KMS-11 (cell line): Measurements from ENCODE around the gene MCM8.

Source experiments
- H2AFZ ChIP-seq: fragments of 200-600 bp; sonication (generic); 2 replicates; pipeline ENCODE4 v1.6.1; 2016; ENCODE audit warnings: antibody characterized with exemption, mixed run types, low read depth
- H3K27ac ChIP-seq: fragments of 200-600 bp; sonication (generic); 2 replicates; pipeline ENCODE4 v1.6.1; 2016; ENCODE audit warnings: mild to moderate bottlenecking, mixed run types
- H3K27me3 ChIP-seq: fragments of 200-600 bp; sonication (generic); 2 replicates; pipeline ENCODE4 v1.6.1; 2017; ENCODE audit warnings: mild to moderate bottlenecking, low read depth, mixed run types, moderate library complexity; ENCODE audit not compliant: insufficient read depth
- H3K36me3 ChIP-seq: fragments of 200-600 bp; sonication (generic); 2 replicates; pipeline ENCODE4 v1.6.1; 2017; ENCODE audit warnings: mild to moderate bottlenecking, mixed run types; ENCODE audit not compliant: insufficient read depth
- H3K4me1 ChIP-seq: fragments of 200-600 bp; sonication (generic); 2 replicates; pipeline ENCODE4 v1.6.1; 2016; ENCODE audit warnings: mild to moderate bottlenecking, low read depth, mixed run types; ENCODE audit not compliant: poor library complexity, severe bottlenecking
- H3K4me2 ChIP-seq: fragments of 200-600 bp; sonication (generic); 2 replicates; pipeline ENCODE4 v1.7.0; 2016; ENCODE audit warnings: mild to moderate bottlenecking, mixed run types
- H3K4me3 ChIP-seq: fragments of 200-600 bp; sonication (generic); IDR thresholded peaks from 2 replicates; pipeline ENCODE4 v1.6.1; 2017; ENCODE audit warnings: low read depth, low read length, mixed read lengths; ENCODE audit not compliant: insufficient read depth
- H3K79me2 ChIP-seq: fragments of 200-600 bp; sonication (generic); 2 replicates; pipeline ENCODE4 v1.6.1; 2016; ENCODE audit warnings: low read depth, mixed run types; ENCODE audit not compliant: insufficient read depth
- H3K9ac ChIP-seq: fragments of 200-600 bp; sonication (generic); 2 replicates; pipeline ENCODE4 v1.6.1; 2016; ENCODE audit warnings: mild to moderate bottlenecking, mixed run types
- H4K20me1 ChIP-seq: fragments of 200-600 bp; sonication (generic); 2 replicates; pipeline ENCODE4 v1.6.1; 2016; ENCODE audit warnings: mild to moderate bottlenecking, mixed run types; ENCODE audit not compliant: insufficient read depth
- CTCF ChIP-seq: fragments of 200-600 bp; sonication (generic); conservative IDR thresholded peaks from 2 replicates; pipeline ENCODE4 v1.6.1; 2017; ENCODE audit warnings: low read depth, mild to moderate bottlenecking, antibody characterized with exemption, low read length, moderate library complexity, mixed read lengths

The MCM8 gene

GRCh38 chr20:5935384-5935783 is 15.1 kb upstream of the MCM8 start:
- Histone ChIP-seq H3K27me3 (no peaks in the 10 kb centered on the region), H2AFZ (no peak overlapping the region), H3K9ac (no peak overlapping the region), H4K20me1 (no peaks in the 10 kb centered on the region), H3K36me3 (no peaks in the 10 kb centered on the region), H3K27ac (no peak overlapping the region), H3K4me3 (no peak overlapping the region), H3K4me2 (no peak overlapping the region), H3K4me1 (no peaks in the 10 kb centered on the region), H3K79me2 (no peaks in the 10 kb centered on the region)
- TF ChIP-seq CTCF: no peak

GRCh38 chr20:5936238-5936637 is 14.2 kb upstream of the MCM8 start:
- no peak overlapping the region for H3K4me3 ChIP-seq
- H4K20me1 ChIP-seq: no peaks in the 10 kb centered on the region
- H3K79me2 ChIP-seq: no peaks in the 10 kb centered on the region
- no peak overlapping the region for H3K9ac ChIP-seq
- H3K4me2 ChIP-seq: no peak overlapping the region
- no peaks in the 10 kb centered on the region for H3K27me3 ChIP-seq
- H3K27ac ChIP-seq: no peak overlapping the region
- no peak for TF ChIP-seq CTCF
- no peak overlapping the region for H2AFZ ChIP-seq
- H3K36me3 ChIP-seq: no peaks in the 10 kb centered on the region
- no peaks in the 10 kb centered on the region for H3K4me1 ChIP-seq

GRCh38 chr20:5938456-5939029 is 11.9 kb upstream of the MCM8 start:
- Histone ChIP-seq H3K79me2 (no peaks in the 10 kb centered on the region), H4K20me1 (no peaks in the 10 kb centered on the region), H3K4me1 (no peaks in the 10 kb centered on the region), H3K36me3 (peaks cover 10% of the 10 kb centered on the region; the same call in 1 of the 2 replicates), H3K27ac (no peak overlapping the region), H3K9ac (no peak overlapping the region), H2AFZ (no peak overlapping the region), H3K4me3 (no peak overlapping the region), H3K27me3 (no peaks in the 10 kb centered on the region), H3K4me2 (no peak overlapping the region)
- TF ChIP-seq CTCF: no peak

GRCh38 chr20:5945963-5946362 is 4.5 kb upstream of the MCM8 start:
- H3K36me3 ChIP-seq: peaks cover 14% of the 10 kb centered on the region; the same call in 1 of the 2 replicates
- no peak for TF ChIP-seq CTCF
- peaks cover 42% of the 10 kb centered on the region for H3K79me2 ChIP-seq

More at GRCh38 chr20:5945963-5946362, 4.5 kb upstream of the MCM8 start:
- Histone ChIP-seq H2AFZ (no peak overlapping the region), H3K4me1 (peaks cover 8% of the 10 kb centered on the region), H3K9ac (no peak overlapping the region), H3K27ac (no peak overlapping the region), H3K27me3 (no peaks in the 10 kb centered on the region), H3K4me3 (no peak overlapping the region), H4K20me1 (no peaks in the 10 kb centered on the region), H3K4me2 (no peak overlapping the region)
